Mesenchymal stem cell (in vitro differentiated cells and primary cell): ENCODE results near the gene PIK3CD.

Source experiments
- DNase-seq: peaks from one replicate; pipeline ENCODE4 v3.0.0-alpha.2; 2013
- H2AFZ ChIP-seq: one replicate; pipeline ENCODE4 v1.6.1; 2013; ENCODE audit warnings: low read depth, mild to moderate bottlenecking, control low read depth, inconsistent platforms, low read length, moderate library complexity
- H2AK5ac ChIP-seq: 2 replicates; pipeline ENCODE4 v1.6.1; 2013; ENCODE audit warnings: low read length, moderate library complexity, mild to moderate bottlenecking, inconsistent platforms; ENCODE audit not compliant: severe bottlenecking
- H2BK120ac ChIP-seq: one replicate; pipeline ENCODE4 v1.6.1; 2013; ENCODE audit warnings: low read depth, mild to moderate bottlenecking, inconsistent platforms, low read length, moderate library complexity
- H2BK12ac ChIP-seq, 2 experiments: one replicate each; pipeline ENCODE4 v1.6.1; 2013; ENCODE audit warnings: inconsistent platforms in 2 of 2, low read length in 2 of 2, mild to moderate bottlenecking in 2 of 2, moderate library complexity in 2 of 2, control low read depth in 1 of 2
- H2BK15ac ChIP-seq: one replicate; pipeline ENCODE4 v1.6.1; 2013; ENCODE audit warnings: mild to moderate bottlenecking, low read depth, inconsistent platforms; ENCODE audit not compliant: poor library complexity, severe bottlenecking
- H2BK5ac ChIP-seq: 2 replicates; pipeline ENCODE4 v1.6.1; 2013; ENCODE audit warnings: low read depth, mild to moderate bottlenecking, low read length, control low read depth, inconsistent platforms; ENCODE audit not compliant: poor library complexity, severe bottlenecking
- H3K14ac ChIP-seq, 2 experiments: one replicate each; pipeline ENCODE4 v1.6.1; 2013; ENCODE audit warnings: inconsistent platforms in 2 of 2, low read length in 2 of 2, control low read depth in 1 of 2, mild to moderate bottlenecking in 1 of 2, moderate library complexity in 1 of 2
- H3K18ac ChIP-seq, 2 experiments: one replicate each; pipeline ENCODE4 v1.6.1; 2013; ENCODE audit warnings: inconsistent platforms in 2 of 2, low read length in 2 of 2, control low read depth in 1 of 2, low read depth in 1 of 2, mild to moderate bottlenecking in 1 of 2
- H3K23ac ChIP-seq, 2 experiments: one replicate each; pipeline ENCODE4 v1.6.1; 2013; ENCODE audit warnings: inconsistent platforms in 2 of 2, low read length in 2 of 2, mild to moderate bottlenecking in 2 of 2, moderate library complexity in 2 of 2, control low read depth in 1 of 2
- H3K27ac ChIP-seq: 2 replicates; pipeline ENCODE4 v1.5.1; 2013; ENCODE audit warnings: mild to moderate bottlenecking, moderate library complexity, low read length, control low read depth, inconsistent platforms; ENCODE audit not compliant: poor library complexity, severe bottlenecking
- H3K27me3 ChIP-seq, 2 experiments: 2 replicates each; pipeline versions ENCODE4 v1.6.1 to v1.7.0; 2013; ENCODE audit warnings: low read length in 2 of 2, mild to moderate bottlenecking in 2 of 2, moderate library complexity in 2 of 2, control low read depth in 1 of 2, inconsistent platforms in 1 of 2; ENCODE audit not compliant: control insufficient read depth in 1 of 2, insufficient read depth in 1 of 2
- H3K36me3 ChIP-seq, 2 experiments: 2 replicates each; pipeline versions ENCODE4 v1.6.1 to v1.7.0; 2013; ENCODE audit warnings: low read length in 2 of 2, control low read depth in 1 of 2, inconsistent platforms in 1 of 2, low read depth in 1 of 2, mild to moderate bottlenecking in 1 of 2; ENCODE audit not compliant: insufficient read depth in 2 of 2, control insufficient read depth in 1 of 2
- H3K4ac ChIP-seq, 2 experiments: one replicate each; pipeline ENCODE4 v1.6.1; 2013; ENCODE audit warnings: inconsistent platforms in 2 of 2, low read length in 2 of 2, mild to moderate bottlenecking in 2 of 2, moderate library complexity in 2 of 2, control low read depth in 1 of 2, low read depth in 1 of 2
- H3K4me1 ChIP-seq: 2 replicates; pipeline ENCODE4 v1.6.1; 2013; ENCODE audit warnings: low read depth, low read length, control low read depth; ENCODE audit not compliant: control insufficient read depth, insufficient read depth
- H3K4me2 ChIP-seq: 2 replicates; pipeline ENCODE4 v1.6.1; 2013; ENCODE audit warnings: low read length, mild to moderate bottlenecking, inconsistent platforms; ENCODE audit not compliant: poor library complexity, severe bottlenecking
- H3K4me3 ChIP-seq, 2 experiments: 2 replicates each; pipeline versions ENCODE4 v1.5.1 to v1.7.0; 2013; ENCODE audit warnings: low read length in 2 of 2, mild to moderate bottlenecking in 2 of 2, control low read depth in 1 of 2, low read depth in 1 of 2; ENCODE audit not compliant: insufficient read depth in 1 of 2
- H3K79me1 ChIP-seq: replicated peaks from 2 replicates; pipeline ENCODE4 v1.6.1; 2013; ENCODE audit warnings: mild to moderate bottlenecking, control low read depth, low read length, inconsistent platforms; ENCODE audit not compliant: poor library complexity, severe bottlenecking
- H3K9ac ChIP-seq: 2 replicates; pipeline ENCODE4 v1.7.0; 2013; ENCODE audit warnings: mild to moderate bottlenecking, low read length, moderate library complexity
- H3K9me3 ChIP-seq: 2 replicates; pipeline ENCODE4 v1.7.0; 2013; ENCODE audit warnings: mild to moderate bottlenecking, low read length; ENCODE audit not compliant: control insufficient read depth
- H4K8ac ChIP-seq: one replicate; pipeline ENCODE4 v1.6.1; 2013; ENCODE audit warnings: inconsistent platforms, mild to moderate bottlenecking, low read length, moderate library complexity
- H4K91ac ChIP-seq: one replicate; pipeline ENCODE4 v1.6.1; 2013; ENCODE audit warnings: mild to moderate bottlenecking, low read length, inconsistent platforms
- WGBS: methylation state at CpG from one replicate; pipeline ENCODE4 v1.1.7; 2013; ENCODE audit warnings: mixed read lengths; 5-methylcytosine and 5-hydroxymethylcytosine counted together

Gene PIK3CD

DNA sequence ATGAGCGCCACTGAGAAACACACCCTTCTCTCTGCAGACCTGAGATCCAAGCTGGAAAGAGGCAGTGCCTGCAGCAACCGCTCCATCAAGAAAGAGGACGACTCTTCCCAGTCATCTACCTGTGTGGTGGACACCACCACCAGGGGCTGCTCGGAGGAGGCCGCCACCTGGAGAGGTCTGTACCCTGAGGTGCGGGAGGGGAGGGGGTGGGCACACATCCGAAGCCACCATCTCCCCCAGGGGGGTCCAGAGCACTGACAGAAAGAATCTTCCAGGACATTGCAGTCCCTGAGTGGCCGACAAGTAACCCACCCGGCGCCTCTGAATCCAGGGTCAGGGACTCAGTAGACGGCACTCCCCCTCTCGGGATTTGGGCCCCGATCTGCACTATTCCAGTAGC, 39.8 kb upstream of the PIK3CD start:
- Histone ChIP-seq H3K18ac (no peak overlapping the region), H2BK15ac (no peak overlapping the region), H4K91ac (no peak overlapping the region), H2AFZ (no peak overlapping the region), H3K79me1 (peaks cover 2% of the 10 kb centered on the region), H3K4me1 (peaks cover 9% of the 10 kb centered on the region), H2BK120ac (no peak overlapping the region), H2AK5ac (no peak overlapping the region), H3K14ac (no peak overlapping the region), H3K9me3 (no peaks in the 10 kb centered on the region), H3K9ac (no peak overlapping the region), H3K36me3 (peaks cover 47 to 67% of the 10 kb centered on the region in 2 experiments), H3K23ac (no peak overlapping the region), H3K4ac (no peak overlapping the region), H2BK5ac (no peak overlapping the region), H4K8ac (no peak overlapping the region), H3K4me3 (no peak overlapping the region), H3K27ac (no peak overlapping the region), H3K4me2 (no peak overlapping the region), H3K27me3 (no peaks in the 10 kb centered on the region), H2BK12ac (no peak overlapping the region)
- 89% methylated on average over 13 of the region's 13 CpGs for WGBS
- DNase-seq: no peak

- Histone ChIP-seq H2BK120ac (no peak overlapping the region), H3K79me1 (no peaks in the 10 kb centered on the region), H3K9me3 (no peaks in the 10 kb centered on the region), H4K8ac (no peak overlapping the region), H2BK5ac (no peak overlapping the region), H3K36me3 (peaks cover 47 to 61% of the 10 kb centered on the region in 2 experiments), H2BK12ac (no peak overlapping the region), H3K4me3 (peak overlapping the region in 1 of 2 experiments; percentile 34), H3K4ac (no peak overlapping the region), H2AFZ (no peak overlapping the region), H3K18ac (no peak overlapping the region), H3K27me3 (no peaks in the 10 kb centered on the region), H3K4me1 (peaks cover 9% of the 10 kb centered on the region), H3K4me2 (no peak overlapping the region), H3K27ac (no peak overlapping the region), H2BK15ac (no peak overlapping the region), H3K23ac (no peak overlapping the region), H3K14ac (no peak overlapping the region), H4K91ac (no peak overlapping the region), H2AK5ac (no peak overlapping the region), H3K9ac (no peak overlapping the region)
- no peak for DNase-seq
- 94% methylated on average over 11 of the region's 11 CpGs for WGBS
Measured at GRCh38 chr1:9612162-9612845, 39.2 kb upstream of the PIK3CD start.

GRCh38 chr1:9612871-9613624, 38.5 kb upstream of the PIK3CD start:
- Histone ChIP-seq H3K18ac (no peak overlapping the region), H3K27ac (no peak overlapping the region), H3K79me1 (no peaks in the 10 kb centered on the region), H3K4me1 (peaks cover 9% of the 10 kb centered on the region), H3K23ac (no peak overlapping the region), H3K9ac (no peak overlapping the region), H2AK5ac (no peak overlapping the region), H3K27me3 (peaks cover 4 to 5% of the 10 kb centered on the region in 2 experiments), H3K36me3 (peaks cover 41 to 55% of the 10 kb centered on the region in 2 experiments), H3K4me3 (no peak overlapping the region), H3K9me3 (no peaks in the 10 kb centered on the region), H2BK120ac (no peak overlapping the region), H2BK5ac (peak overlapping the region; percentile 12), H3K4ac (no peak overlapping the region), H2AFZ (no peak overlapping the region), H2BK15ac (no peak overlapping the region), H2BK12ac (no peak overlapping the region), H4K91ac (no peak overlapping the region), H3K14ac (no peak overlapping the region), H3K4me2 (no peak overlapping the region), H4K8ac (no peak overlapping the region)
- DNase-seq: no peak
- 95% methylated on average over 20 of the region's 20 CpGs for WGBS

DNA sequence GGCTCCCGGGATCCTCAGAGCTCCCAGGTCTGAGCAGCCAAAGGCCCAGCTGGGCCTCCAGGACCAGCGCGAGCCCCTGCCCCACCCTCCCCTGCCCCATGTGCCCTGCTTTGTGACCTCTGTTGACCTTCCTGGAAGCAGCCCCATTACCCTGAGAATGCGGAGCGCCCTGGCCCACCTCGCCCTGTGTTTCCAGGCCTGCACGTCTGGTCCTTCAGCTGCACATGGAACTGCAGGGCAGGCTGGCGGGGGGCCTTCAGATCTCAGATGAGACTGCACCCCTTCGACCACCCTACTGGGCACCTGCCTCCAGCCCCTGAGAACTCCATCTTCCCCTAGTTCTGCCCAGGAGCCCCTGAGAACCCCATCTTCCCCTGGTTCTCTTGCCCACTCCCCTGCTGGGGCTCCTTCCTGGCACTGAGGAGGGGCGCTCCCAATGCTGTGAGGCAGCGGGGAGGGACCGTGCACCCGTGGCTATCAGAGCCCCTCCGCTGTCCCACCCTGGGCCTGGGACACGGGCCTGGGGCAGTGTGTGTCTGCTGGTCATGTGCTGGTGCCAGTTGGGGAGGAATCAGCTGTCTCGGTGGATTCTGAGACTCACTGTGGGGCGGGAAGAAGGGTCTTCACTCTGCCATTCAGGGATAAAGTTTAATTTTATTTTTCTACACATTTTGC, 37.8 kb upstream of the PIK3CD start:
- WGBS: 94% methylated on average over 16 of the region's 17 CpGs
- no peak overlapping the region for H3K23ac ChIP-seq
- H3K9ac ChIP-seq: no peak overlapping the region

More for the DNA sequence above, 37.8 kb upstream of the PIK3CD start:
- no peak overlapping the region for H2BK12ac ChIP-seq
- peaks cover 9% of the 10 kb centered on the region for H3K4me1 ChIP-seq
- H3K4me3 ChIP-seq: no peak overlapping the region
- H3K18ac ChIP-seq: no peak overlapping the region
- H3K9me3 ChIP-seq: no peaks in the 10 kb centered on the region
- no peak overlapping the region for H2BK5ac ChIP-seq
- peaks cover 38 to 50% of the 10 kb centered on the region in 2 experiments for H3K36me3 ChIP-seq
- no peak overlapping the region for H2AK5ac ChIP-seq
- H2BK15ac ChIP-seq: no peak overlapping the region
- no peak overlapping the region for H3K4ac ChIP-seq
- no peak overlapping the region for H3K27ac ChIP-seq
- no peak for DNase-seq
- H4K8ac ChIP-seq: no peak overlapping the region
- H3K4me2 ChIP-seq: no peak overlapping the region
- H3K27me3 ChIP-seq: peaks cover 4 to 10% of the 10 kb centered on the region in 2 experiments
- no peak overlapping the region for H2BK120ac ChIP-seq
- no peaks in the 10 kb centered on the region for H3K79me1 ChIP-seq
- H3K14ac ChIP-seq: no peak overlapping the region
- no peak overlapping the region for H2AFZ ChIP-seq
- H4K91ac ChIP-seq: no peak overlapping the region
